K562 (cell line): ENCODE measurements around the gene MBNL1. TPM values are rescaled to one million over a fixed set of nuclear protein-coding genes. Genes with fewer than 3 reads are reported as not detected.

ENCODE experiments used
- HMBOX1 ChIP-seq: sonication (generic); IDR thresholded peaks from 2 replicates; pipeline ENCODE4 v1.6.1; 2016
- MAFG ChIP-seq: fragments of 450-650 bp; conservative IDR thresholded peaks from 2 replicates; pipeline ENCODE4 v1.6.1; 2016; ENCODE audit warnings: missing genetic modification characterization, missing compliant biosample characterization
- PKNOX1 ChIP-seq: fragments of 450-650 bp; IDR thresholded peaks from 2 replicates; pipeline ENCODE4 v1.6.1; 2016
- RFX7 ChIP-seq: fragments of 250-450 bp; sonication (Bioruptor Pico); IDR thresholded peaks from 2 replicates; pipeline ENCODE4 v1.5.1; 2021; ENCODE audit warnings: mild to moderate bottlenecking
- TEAD4 ChIP-seq, 2 experiments: sonication (generic) in 1 of 2; formaldehyde crosslinking in 1 of 2; IDR thresholded peaks; 2 replicates each; pipeline versions ENCODE4 v1.6.1 to v1.8.0; 2012 to 2022; ENCODE audit warnings: borderline replicate concordance in 1 of 2, inconsistent platforms in 1 of 2, low read length in 1 of 2, mild to moderate bottlenecking in 1 of 2, missing genetic modification reagents in 1 of 2
- THRA ChIP-seq: fragments of 450-650 bp; IDR thresholded peaks from 2 replicates; pipeline ENCODE4 v1.6.1; 2017; ENCODE audit warnings: mild to moderate bottlenecking, moderate library complexity
- ZNF318 ChIP-seq, 2 experiments: fragments of 450-650 bp; IDR thresholded peaks; 2 replicates each; pipeline ENCODE4 v1.6.1; 2016; ENCODE audit warnings: mild to moderate bottlenecking in 2 of 2, borderline replicate concordance in 1 of 2, low read depth in 1 of 2, moderate library complexity in 1 of 2
- ZNF584 ChIP-seq: fragments of 200-800 bp; sonication (Bioruptor generic); IDR thresholded peaks from 2 replicates; pipeline ENCODE4 v1.6.1; 2016; ENCODE audit warnings: low read depth, mild to moderate bottlenecking, missing genetic modification characterization, missing compliant biosample characterization
- polyA plus RNA-seq, 8 experiments: library from polyadenylated mRNA; depleted of rRNA in 4 of 8; stranded (reverse) in 5 of 8; unstranded in 3 of 8; fragments of >200 nt; fragmentation: Nextera tagmentation in 2 of 8; fragmentation: Illumina TruSeq in 1 of 8; extraction: Ambion mirVana in 2 of 8; extraction: Trizol in 1 of 8; gene quantifications; 2 replicates each; pipeline versions ENCODE4 v1.2.1 to v1.2.3, GENCODE V29; 2011 to 2014; ENCODE audit warnings: inconsistent platforms in 1 of 8, missing spikeins in 1 of 8
- total RNA-seq, 7 experiments: library from RNA; depleted of rRNA in 6 of 7; stranded (reverse); fragments of >200 nt in 6 of 7; fragmentation: Illumina TruSeq in 2 of 7; extraction: Trizol in 2 of 7; gene quantifications; 2 replicates each; pipeline versions ENCODE4 v1.2.1 to v1.2.3, GENCODE V29; 2011 to 2021; ENCODE audit warnings: low replicate concordance in 1 of 7

The MBNL1 gene
- total and polyA plus RNA-seq, 9 of the 15 experiments (the other 6 are each of a cell fraction or from before 2014, with no cell fraction given) = 70.3 to 243 (median 220) TPM

GRCh38 chr3:152234657-152235375, 33.9 kb upstream of the MBNL1 start (continued):
- TF ChIP-seq PKNOX1 (peak; percentile 88), HMBOX1 (peak; percentile 62), THRA (no peak), RFX7 (CRISPR knock-in tag) (no peak), ZNF584 (CRISPR knock-in tag) (no peak), ZNF318 (IDR thresholded peaks at IDR 0.05; ENCODE audit: borderline replicate concordance in 1 of 2, low read depth in 1 of 2) (peak in 1 of 2 experiments; percentile 14; a peak in 1 of 4 replicates), MAFG (tag) (no peak), TEAD4 (IDR thresholded peaks at IDR 0.05; ENCODE audit: low read length) (no peak), TEAD4 (CRISPR knock-in tag; IDR thresholded peaks at IDR 0.05; ENCODE audit: borderline replicate concordance) (no peak)
